Stimulated activated naive B cell treated with anti-CD40 and anti-IgM and Interleukin-4, amounts not matched to agents 10 μg/mL and 1 μg/mL and 100 μg/mL, for 72 hours (primary cell): ENCODE results near the gene CACNA1S.

Source experiments
- ATAC-seq, 2 donors: fragments of 150-1000 bp; cut with Tn5 transposase; replicated peaks; 2 replicates each; pipeline ENCODE4 v1.10.0; 2021; ENCODE audit warnings: moderate library complexity in 1 of 2
- DNase-seq: peaks from one replicate; pipeline ENCODE4 v3.0.0; 2021
- H3K27ac Mint-ChIP-seq: one replicate; pipeline ENCODE4 v1.8.0; 2022; ENCODE audit warnings: mild to moderate bottlenecking, mixed read lengths
- H3K27me3 Mint-ChIP-seq, 2 donors: one replicate each; pipeline ENCODE4 v1.8.0; 2022; ENCODE audit warnings: mixed read lengths in 2 of 2
- H3K36me3 Mint-ChIP-seq, 2 donors: one replicate each; pipeline ENCODE4 v1.8.0; 2022; ENCODE audit warnings: mixed read lengths in 2 of 2, mild to moderate bottlenecking in 1 of 2
- H3K4me1 Mint-ChIP-seq, 2 donors: one replicate each; pipeline ENCODE4 v1.8.0; 2022; ENCODE audit warnings: mixed read lengths in 2 of 2, mild to moderate bottlenecking in 1 of 2
- H3K4me3 Mint-ChIP-seq, 2 donors: one replicate each; pipeline ENCODE4 v1.8.0; 2022; ENCODE audit warnings: mild to moderate bottlenecking in 2 of 2, mixed read lengths in 2 of 2, moderate library complexity in 1 of 2
- H3K9me3 Mint-ChIP-seq, 2 donors: one replicate each; pipeline ENCODE4 v1.8.0; 2022; ENCODE audit warnings: mixed read lengths in 2 of 2, mild to moderate bottlenecking in 1 of 2

CACNA1S gene

GRCh38 chr1:201042779-201043461, 69.3 kb downstream of the CACNA1S start:
- H3K4me1 Mint-ChIP-seq: peaks cover 0 to 7% of the 10 kb centered on the region in 2 donors
- no peaks in the 10 kb centered on the region for H3K36me3 Mint-ChIP-seq
- DNase-seq (peak; percentile 44), ATAC-seq (peak; percentile 90 to 96)
- H3K4me3 Mint-ChIP-seq: no peak overlapping the region
- peaks cover 0 to 9% of the 10 kb centered on the region in 2 donors for H3K27me3 Mint-ChIP-seq
- H3K27ac Mint-ChIP-seq: peak overlapping the region; percentile 31
- H3K9me3 Mint-ChIP-seq: no peaks in the 10 kb centered on the region

GRCh38 chr1:201041011-201041410, 71.2 kb downstream of the CACNA1S start:
- Mint-ChIP-seq H3K9me3 (no peaks in the 10 kb centered on the region), H3K27ac (no peak overlapping the region), H3K4me1 (peaks cover 0 to 7% of the 10 kb centered on the region in 2 donors), H3K27me3 (peaks cover 0 to 9% of the 10 kb centered on the region in 2 donors), H3K36me3 (no peaks in the 10 kb centered on the region), H3K4me3 (no peak overlapping the region)
- ATAC-seq: no peak
- no peak for DNase-seq

- Mint-ChIP-seq H3K36me3 (no peaks in the 10 kb centered on the region), H3K9me3 (no peaks in the 10 kb centered on the region), H3K27me3 (peaks cover 0 to 3% of the 10 kb centered on the region in 2 donors), H3K4me1 (peaks cover 0 to 7% of the 10 kb centered on the region in 2 donors), H3K4me3 (no peak overlapping the region), H3K27ac (no peak overlapping the region)
- ATAC-seq (no peak), DNase-seq (no peak)
Observed at GRCh38 chr1:201039876-201040275, 72.3 kb downstream of the CACNA1S start.

GRCh38 chr1:201039418-201039817, 72.8 kb downstream of the CACNA1S start:
- no peak overlapping the region for H3K27ac Mint-ChIP-seq
- H3K27me3 Mint-ChIP-seq: no peaks in the 10 kb centered on the region
- no peaks in the 10 kb centered on the region for H3K9me3 Mint-ChIP-seq
- peaks cover 0 to 7% of the 10 kb centered on the region in 2 donors for H3K4me1 Mint-ChIP-seq
- no peak for DNase-seq
- ATAC-seq: no peak
- H3K4me3 Mint-ChIP-seq: no peak overlapping the region
- H3K36me3 Mint-ChIP-seq: no peaks in the 10 kb centered on the region

GRCh38 chr1:201038186-201038876, 73.9 kb downstream of the CACNA1S start:
- ATAC-seq (no peak), DNase-seq (no peak)
- Mint-ChIP-seq H3K27me3 (no peaks in the 10 kb centered on the region), H3K4me3 (no peak overlapping the region), H3K27ac (no peak overlapping the region), H3K4me1 (peaks cover 0 to 7% of the 10 kb centered on the region in 2 donors), H3K9me3 (no peaks in the 10 kb centered on the region), H3K36me3 (no peaks in the 10 kb centered on the region)

- Mint-ChIP-seq H3K27ac (no peak overlapping the region), H3K27me3 (no peaks in the 10 kb centered on the region), H3K4me1 (no peaks in the 10 kb centered on the region), H3K4me3 (no peak overlapping the region), H3K9me3 (no peaks in the 10 kb centered on the region), H3K36me3 (no peaks in the 10 kb centered on the region)
- ATAC-seq (no peak), DNase-seq (no peak)
Observed at GRCh38 chr1:201036188-201036842, 75.9 kb downstream of the CACNA1S start.

- ATAC-seq (no peak), DNase-seq (no peak)
- no peaks in the 10 kb centered on the region for H3K9me3 Mint-ChIP-seq
- H3K4me3 Mint-ChIP-seq: no peak overlapping the region
- no peaks in the 10 kb centered on the region for H3K27me3 Mint-ChIP-seq
- H3K36me3 Mint-ChIP-seq: no peaks in the 10 kb centered on the region
- H3K4me1 Mint-ChIP-seq: no peaks in the 10 kb centered on the region
- no peak overlapping the region for H3K27ac Mint-ChIP-seq
Observed at GRCh38 chr1:201034671-201035070, 77.6 kb downstream of the CACNA1S start.

GRCh38 chr1:201032408-201032807, 79.8 kb downstream of the CACNA1S start:
- H3K4me1 Mint-ChIP-seq: no peaks in the 10 kb centered on the region
- no peaks in the 10 kb centered on the region for H3K36me3 Mint-ChIP-seq
- no peak for ATAC-seq
- H3K9me3 Mint-ChIP-seq: no peaks in the 10 kb centered on the region
- no peaks in the 10 kb centered on the region for H3K27me3 Mint-ChIP-seq
- no peak overlapping the region for H3K4me3 Mint-ChIP-seq
- H3K27ac Mint-ChIP-seq: no peak overlapping the region
- DNase-seq: no peak

- no peaks in the 10 kb centered on the region for H3K27me3 Mint-ChIP-seq
- peaks cover 26 to 35% of the 10 kb centered on the region in 2 donors for H3K4me1 Mint-ChIP-seq
- H3K4me3 Mint-ChIP-seq: no peak overlapping the region
- no peaks in the 10 kb centered on the region for H3K9me3 Mint-ChIP-seq
- no peaks in the 10 kb centered on the region for H3K36me3 Mint-ChIP-seq
- DNase-seq (no peak), ATAC-seq (no peak)
- no peak overlapping the region for H3K27ac Mint-ChIP-seq
Observed at GRCh38 chr1:201028461-201028889, 83.8 kb downstream of the CACNA1S start.

- H3K27me3 Mint-ChIP-seq: no peaks in the 10 kb centered on the region
- no peaks in the 10 kb centered on the region for H3K9me3 Mint-ChIP-seq
- ATAC-seq (no peak), DNase-seq (no peak)
- H3K4me1 Mint-ChIP-seq: peaks cover 36 to 46% of the 10 kb centered on the region in 2 donors
- no peaks in the 10 kb centered on the region for H3K36me3 Mint-ChIP-seq
- H3K27ac Mint-ChIP-seq: no peak overlapping the region
- H3K4me3 Mint-ChIP-seq: peak overlapping the region in 1 of 2 donors; percentile 13
Observed at GRCh38 chr1:201026836-201027235, 85.4 kb downstream of the CACNA1S start.

GRCh38 chr1:201026234-201026633, 86.0 kb downstream of the CACNA1S start:
- Mint-ChIP-seq H3K27ac (no peak overlapping the region), H3K9me3 (no peaks in the 10 kb centered on the region), H3K4me3 (peak overlapping the region; percentile 19 to 62), H3K36me3 (no peaks in the 10 kb centered on the region), H3K4me1 (peaks cover 41 to 52% of the 10 kb centered on the region in 2 donors), H3K27me3 (no peaks in the 10 kb centered on the region)
- no peak for ATAC-seq
- no peak for DNase-seq

- Mint-ChIP-seq H3K4me3 (peak overlapping the region; percentile 33 to 62), H3K27ac (no peak overlapping the region), H3K4me1 (peaks cover 47 to 59% of the 10 kb centered on the region in 2 donors), H3K9me3 (no peaks in the 10 kb centered on the region), H3K27me3 (no peaks in the 10 kb centered on the region), H3K36me3 (no peaks in the 10 kb centered on the region)
- DNase-seq (no peak), ATAC-seq (no peak)
Observed at GRCh38 chr1:201025571-201026002, 86.6 kb downstream of the CACNA1S start.

GRCh38 chr1:201024625-201024998, 87.6 kb downstream of the CACNA1S start:
- DNase-seq (no peak), ATAC-seq (no peak)
- Mint-ChIP-seq H3K4me1 (peaks cover 57 to 69% of the 10 kb centered on the region in 2 donors), H3K27me3 (no peaks in the 10 kb centered on the region), H3K4me3 (no peak overlapping the region), H3K36me3 (no peaks in the 10 kb centered on the region), H3K9me3 (no peaks in the 10 kb centered on the region), H3K27ac (no peak overlapping the region)

- Mint-ChIP-seq H3K4me3 (peak overlapping the region in 1 of 2 donors; percentile 62), H3K4me1 (peaks cover 62 to 74% of the 10 kb centered on the region in 2 donors), H3K27ac (no peak overlapping the region), H3K36me3 (peaks cover 2 to 3% of the 10 kb centered on the region in 2 donors), H3K9me3 (no peaks in the 10 kb centered on the region), H3K27me3 (no peaks in the 10 kb centered on the region)
- ATAC-seq: no peak
- DNase-seq: no peak
Observed at GRCh38 chr1:201023920-201024624, 88.2 kb downstream of the CACNA1S start.
